HFFc6 (cell line): ENCODE results near the gene STT3B. TPM values are rescaled to one million over a fixed set of nuclear protein-coding genes. Genes with fewer than 3 reads are reported as not detected.

Experiments used
- DNase-seq: peaks from one replicate; pipeline ENCODE4 v3.0.0-alpha.2; 2018
- H3K27ac Mint-ChIP-seq: 2 replicates; pipeline ENCODE4 v1.8.0; 2020; ENCODE audit warnings: mild to moderate bottlenecking, mixed read lengths
- H3K27me3 Mint-ChIP-seq: 2 replicates; pipeline ENCODE4 v1.8.0; 2021; ENCODE audit warnings: mild to moderate bottlenecking, moderate library complexity, mixed read lengths; ENCODE audit not compliant: insufficient read depth
- H3K36me3 Mint-ChIP-seq: 2 replicates; pipeline ENCODE4 v1.8.0; 2021; ENCODE audit warnings: low read depth, mixed read lengths
- H3K4me1 Mint-ChIP-seq: 2 replicates; pipeline ENCODE4 v1.8.0; 2020; ENCODE audit warnings: low read depth, mixed read lengths
- H3K4me3 Mint-ChIP-seq: 2 replicates; pipeline ENCODE4 v1.8.0; 2020; ENCODE audit warnings: mild to moderate bottlenecking, moderate library complexity, mixed read lengths
- H3K9me3 Mint-ChIP-seq: 2 replicates; pipeline ENCODE4 v1.8.0; 2020; ENCODE audit warnings: mild to moderate bottlenecking, mixed read lengths
- total RNA-seq, 6 experiments: library from RNA; stranded (reverse); fragmentation: NEBNext Ultra II Directional; extraction: Animal tissue kit (Norgen Biotek cat#: 25700); gene quantifications; 2 replicates in 1 of 6; 3 replicates in 5 of 6; pipeline ENCODE4 v1.2.3, GENCODE V29; 2021
- TF ChIP-seq, protein P1 (sequence below): fragments of 200-600 bp; sonication (generic); IDR thresholded peaks from 2 replicates; pipeline ENCODE4 v1.5.0; 2021; ENCODE audit warnings: antibody characterized with exemption, mild to moderate bottlenecking

The STT3B gene
- total RNA-seq, 6 experiments from 2014 or later = 124 to 153 (median 135) TPM

GRCh38 chr3:31508452-31509146 lies 24.1 kb upstream of the STT3B start:
- Mint-ChIP-seq H3K27ac (no peak overlapping the region), H3K4me1 (no peaks in the 10 kb centered on the region), H3K4me3 (no peak overlapping the region), H3K27me3 (peaks cover 18% of the 10 kb centered on the region), H3K36me3 (no peaks in the 10 kb centered on the region), H3K9me3 (no peaks in the 10 kb centered on the region)
- TF ChIP-seq, protein P1, sequence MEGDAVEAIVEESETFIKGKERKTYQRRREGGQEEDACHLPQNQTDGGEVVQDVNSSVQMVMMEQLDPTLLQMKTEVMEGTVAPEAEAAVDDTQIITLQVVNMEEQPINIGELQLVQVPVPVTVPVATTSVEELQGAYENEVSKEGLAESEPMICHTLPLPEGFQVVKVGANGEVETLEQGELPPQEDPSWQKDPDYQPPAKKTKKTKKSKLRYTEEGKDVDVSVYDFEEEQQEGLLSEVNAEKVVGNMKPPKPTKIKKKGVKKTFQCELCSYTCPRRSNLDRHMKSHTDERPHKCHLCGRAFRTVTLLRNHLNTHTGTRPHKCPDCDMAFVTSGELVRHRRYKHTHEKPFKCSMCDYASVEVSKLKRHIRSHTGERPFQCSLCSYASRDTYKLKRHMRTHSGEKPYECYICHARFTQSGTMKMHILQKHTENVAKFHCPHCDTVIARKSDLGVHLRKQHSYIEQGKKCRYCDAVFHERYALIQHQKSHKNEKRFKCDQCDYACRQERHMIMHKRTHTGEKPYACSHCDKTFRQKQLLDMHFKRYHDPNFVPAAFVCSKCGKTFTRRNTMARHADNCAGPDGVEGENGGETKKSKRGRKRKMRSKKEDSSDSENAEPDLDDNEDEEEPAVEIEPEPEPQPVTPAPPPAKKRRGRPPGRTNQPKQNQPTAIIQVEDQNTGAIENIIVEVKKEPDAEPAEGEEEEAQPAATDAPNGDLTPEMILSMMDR = no peak
- DNase-seq = no peak

DNA sequence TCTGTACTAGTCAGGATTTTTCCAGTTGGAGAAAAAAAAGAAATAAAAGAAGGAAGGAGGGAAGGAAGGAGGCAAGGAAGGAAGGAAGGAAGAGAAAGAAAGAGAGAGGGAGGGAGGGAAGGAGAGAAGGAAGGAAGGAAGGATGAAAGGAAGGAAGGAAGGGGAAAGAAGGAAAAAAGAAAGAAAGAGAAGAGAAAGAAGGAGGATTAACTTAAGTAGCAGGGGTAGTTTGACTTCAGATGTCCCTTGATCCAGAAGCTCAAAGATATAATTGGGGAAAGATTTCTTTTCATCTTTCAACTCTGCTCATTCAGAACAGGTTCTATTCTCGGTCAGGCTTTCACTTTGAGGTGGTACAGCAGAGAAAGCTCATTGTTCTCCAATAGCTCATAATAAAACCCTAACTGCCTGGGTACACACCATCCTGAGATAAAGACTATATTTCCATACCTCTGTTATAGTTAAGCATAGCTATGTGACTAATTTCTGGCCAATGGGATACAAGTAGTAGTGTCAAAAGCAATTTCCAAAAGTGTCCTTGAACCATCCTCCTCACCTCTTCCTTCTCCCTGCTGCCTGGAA lies 23.5 kb upstream of the STT3B start:
- Mint-ChIP-seq H3K9me3 (no peaks in the 10 kb centered on the region), H3K27ac (no peak overlapping the region), H3K4me3 (no peak overlapping the region), H3K4me1 (no peaks in the 10 kb centered on the region), H3K27me3 (peaks cover 18% of the 10 kb centered on the region), H3K36me3 (no peaks in the 10 kb centered on the region)
- TF ChIP-seq, protein P1 = no peak
- no peak for DNase-seq

- no peaks in the 10 kb centered on the region for H3K36me3 Mint-ChIP-seq
- no peak overlapping the region for H3K27ac Mint-ChIP-seq
- no peaks in the 10 kb centered on the region for H3K9me3 Mint-ChIP-seq
- no peaks in the 10 kb centered on the region for H3K4me1 Mint-ChIP-seq
- peaks cover 8% of the 10 kb centered on the region for H3K27me3 Mint-ChIP-seq
- H3K4me3 Mint-ChIP-seq = no peak overlapping the region
- TF ChIP-seq, protein P1 = no peak
- no peak for DNase-seq
Measured at GRCh38 chr3:31514570-31514969, 18.2 kb upstream of the STT3B start.

DNA sequence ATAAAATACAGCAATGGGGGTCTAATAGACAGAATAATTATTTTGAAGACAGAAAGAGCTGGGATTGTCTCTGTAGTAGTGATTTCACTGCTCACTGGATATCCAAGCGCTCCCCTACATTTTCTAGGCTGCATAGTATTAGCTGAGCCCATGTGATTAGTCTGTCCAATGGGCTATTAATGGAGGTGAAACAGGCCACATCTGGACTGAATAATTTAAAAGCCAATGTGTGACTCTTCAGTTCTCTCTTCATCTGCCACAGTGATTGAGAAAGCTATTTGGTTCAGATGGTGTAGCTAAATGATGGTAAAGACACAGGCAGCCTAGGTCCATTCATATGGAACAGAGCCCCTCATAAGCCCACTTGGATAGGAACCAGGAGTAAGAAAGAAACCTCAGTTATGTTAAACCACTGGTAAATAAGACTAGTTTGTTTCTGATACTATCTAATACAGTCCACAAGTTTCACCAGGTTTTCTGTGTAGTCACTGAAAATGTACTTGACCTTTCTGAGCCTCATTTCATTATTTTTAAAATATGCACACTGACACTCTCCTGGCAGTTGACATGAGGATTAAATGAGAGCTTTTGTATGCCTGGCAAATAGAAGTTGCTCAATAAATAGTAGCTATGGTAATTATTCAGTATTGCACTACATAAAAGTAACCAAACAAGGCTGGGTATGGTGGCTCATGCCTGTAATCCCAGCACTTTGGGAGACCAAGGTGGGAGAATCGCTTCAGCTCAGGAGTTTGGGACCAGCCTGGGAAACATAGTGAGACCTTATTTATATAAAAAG lies 17.0 kb upstream of the STT3B start:
- TF ChIP-seq, protein P1 = no peak
- H3K27me3 Mint-ChIP-seq = peaks cover 3% of the 10 kb centered on the region; the same call in 1 of the 2 replicates
- no peak overlapping the region for H3K27ac Mint-ChIP-seq
- H3K4me3 Mint-ChIP-seq = no peak overlapping the region
- H3K4me1 Mint-ChIP-seq = no peaks in the 10 kb centered on the region
- H3K36me3 Mint-ChIP-seq = no peaks in the 10 kb centered on the region
- no peak for DNase-seq
- no peaks in the 10 kb centered on the region for H3K9me3 Mint-ChIP-seq

- Mint-ChIP-seq H3K9me3 (no peaks in the 10 kb centered on the region), H3K4me3 (no peak overlapping the region), H3K36me3 (no peaks in the 10 kb centered on the region), H3K4me1 (no peaks in the 10 kb centered on the region), H3K27me3 (peaks cover 3% of the 10 kb centered on the region; the same call in 1 of the 2 replicates), H3K27ac (no peak overlapping the region)
- TF ChIP-seq, protein P1 = no peak
- DNase-seq = no peak
Measured at GRCh38 chr3:31516757-31517156, 16.0 kb upstream of the STT3B start.
